ENCODE measurements around the gene GPX4.

GPX4 gene

DNA sequence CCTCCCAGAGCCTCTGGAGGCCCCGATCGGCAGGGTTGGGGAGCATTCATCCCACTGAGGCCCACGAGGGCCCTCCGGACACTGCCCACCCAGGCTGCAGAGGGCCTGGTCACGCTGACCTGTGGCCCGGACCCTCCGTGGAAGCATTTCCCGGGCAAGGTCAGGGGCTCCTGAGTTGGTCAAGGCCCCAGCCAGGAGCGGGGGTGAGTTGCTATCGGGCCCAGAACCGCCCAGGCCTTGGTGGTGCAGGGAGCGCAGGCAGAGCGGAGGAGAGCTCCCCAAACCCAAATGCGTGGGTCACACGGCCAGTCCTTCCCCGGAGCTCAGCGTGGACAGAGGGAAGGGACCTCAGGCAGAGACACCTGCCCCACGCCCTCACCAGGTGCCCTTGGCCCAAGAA, 25.7 kb downstream of the GPX4 start:
- TF ChIP-seq ZNF274 (IDR thresholded peaks at IDR 0.05; ENCODE audit: low read depth, low read length) = no peak
- no peak overlapping the region for H3K4me3 ChIP-seq (ENCODE audit: low read length)

DNA sequence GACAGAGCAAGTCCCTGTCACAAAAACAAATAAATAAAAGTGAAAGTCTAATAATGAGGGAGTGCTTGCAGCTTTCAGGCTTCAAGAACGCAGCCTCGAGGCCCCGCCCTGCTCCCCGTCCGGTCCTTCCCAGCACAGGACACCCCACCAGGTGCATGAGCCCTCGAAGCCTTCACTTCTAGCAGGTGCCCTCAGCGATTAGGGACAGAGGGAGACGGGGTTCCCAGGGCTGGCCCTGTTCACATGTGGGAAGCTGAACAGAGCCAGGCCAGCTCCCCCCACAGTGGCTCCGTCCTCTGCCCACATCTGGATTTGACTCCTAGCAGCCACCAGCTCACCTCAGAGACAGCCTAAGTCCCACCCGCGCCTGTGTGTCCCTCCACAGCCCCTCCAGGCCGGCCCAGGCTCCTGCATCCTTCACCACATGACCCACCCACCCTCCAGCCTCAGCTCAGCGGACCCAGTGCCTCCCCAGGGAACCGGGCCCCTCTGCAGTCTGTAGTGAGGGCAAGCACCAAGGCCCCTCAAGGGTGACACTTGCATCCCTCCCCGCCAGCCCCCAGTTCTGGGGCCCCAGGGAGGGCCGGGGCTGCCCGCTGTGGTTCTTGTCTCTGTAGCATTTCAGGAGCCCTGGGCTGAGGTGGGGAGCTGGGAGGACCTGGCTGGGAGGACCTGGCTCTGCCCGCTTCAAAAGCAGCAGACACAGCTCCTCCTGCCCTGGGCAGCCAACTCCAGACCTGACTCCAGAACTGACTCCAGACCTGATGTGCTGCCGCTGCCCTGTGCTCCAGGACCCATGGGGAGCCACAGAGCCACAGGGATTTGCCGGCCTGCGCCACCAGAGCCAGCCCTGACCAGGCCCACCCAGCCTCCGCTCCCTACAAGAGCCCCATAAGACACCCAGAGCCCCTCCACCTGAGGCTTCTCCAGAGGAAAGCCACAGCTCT, 27.2 kb downstream of the GPX4 start:
- peak overlapping the region; percentile 70; the same call in 1 of the 2 replicates for H3K4me3 ChIP-seq (ENCODE audit: low read length)

DNA sequence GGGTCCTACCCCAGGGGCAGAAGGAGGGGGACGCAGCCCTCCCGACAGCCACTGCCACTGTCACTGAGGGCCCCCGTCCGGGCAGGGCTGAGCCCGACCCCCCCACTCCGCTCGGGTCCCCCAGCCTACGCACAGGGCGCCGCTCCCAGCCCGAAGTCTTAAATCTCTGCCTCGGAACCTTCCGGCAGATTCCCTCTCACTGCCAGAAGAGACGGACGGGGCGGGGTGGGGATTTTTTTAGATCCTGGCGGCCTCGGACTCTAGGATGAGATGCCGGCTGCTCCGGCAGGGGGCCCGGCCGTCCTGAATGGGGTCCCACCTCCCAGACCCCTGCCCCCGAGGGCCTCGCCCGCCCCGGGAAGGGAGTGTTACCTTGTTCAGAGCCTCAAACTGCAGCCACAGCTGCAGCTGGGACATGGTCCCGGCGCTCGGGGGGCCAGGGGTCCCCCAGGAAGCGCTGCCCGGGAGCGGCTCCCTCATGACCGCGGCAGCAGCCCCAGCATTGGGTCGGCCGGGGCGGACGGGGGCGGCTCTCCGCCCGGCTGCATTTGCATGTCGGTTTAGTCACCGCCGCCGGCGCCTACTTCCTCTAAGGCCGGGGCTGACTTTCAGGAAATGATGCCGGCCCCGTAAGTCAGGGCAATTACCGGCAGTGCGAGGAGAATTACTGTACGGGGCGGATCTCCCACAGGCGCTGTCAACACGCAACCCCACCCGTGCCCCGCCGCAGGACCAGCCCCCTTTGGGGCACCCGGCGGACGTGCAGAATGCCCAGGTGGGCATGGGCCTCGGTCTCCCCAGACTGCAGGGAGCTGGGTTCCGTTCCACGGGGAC, 28.1 kb downstream of the GPX4 start:
- H3K4me3 ChIP-seq (ENCODE audit: low read length) = peak overlapping the region; percentile 70; the same call in 1 of the 2 replicates
- no peak for TF ChIP-seq ZNF274 (IDR thresholded peaks at IDR 0.05; ENCODE audit: low read depth, low read length)

More for the DNA sequence above, 27.2 kb downstream of the GPX4 start:
- no peak for TF ChIP-seq ZNF274 (IDR thresholded peaks at IDR 0.05; ENCODE audit: low read depth, low read length)

DNA sequence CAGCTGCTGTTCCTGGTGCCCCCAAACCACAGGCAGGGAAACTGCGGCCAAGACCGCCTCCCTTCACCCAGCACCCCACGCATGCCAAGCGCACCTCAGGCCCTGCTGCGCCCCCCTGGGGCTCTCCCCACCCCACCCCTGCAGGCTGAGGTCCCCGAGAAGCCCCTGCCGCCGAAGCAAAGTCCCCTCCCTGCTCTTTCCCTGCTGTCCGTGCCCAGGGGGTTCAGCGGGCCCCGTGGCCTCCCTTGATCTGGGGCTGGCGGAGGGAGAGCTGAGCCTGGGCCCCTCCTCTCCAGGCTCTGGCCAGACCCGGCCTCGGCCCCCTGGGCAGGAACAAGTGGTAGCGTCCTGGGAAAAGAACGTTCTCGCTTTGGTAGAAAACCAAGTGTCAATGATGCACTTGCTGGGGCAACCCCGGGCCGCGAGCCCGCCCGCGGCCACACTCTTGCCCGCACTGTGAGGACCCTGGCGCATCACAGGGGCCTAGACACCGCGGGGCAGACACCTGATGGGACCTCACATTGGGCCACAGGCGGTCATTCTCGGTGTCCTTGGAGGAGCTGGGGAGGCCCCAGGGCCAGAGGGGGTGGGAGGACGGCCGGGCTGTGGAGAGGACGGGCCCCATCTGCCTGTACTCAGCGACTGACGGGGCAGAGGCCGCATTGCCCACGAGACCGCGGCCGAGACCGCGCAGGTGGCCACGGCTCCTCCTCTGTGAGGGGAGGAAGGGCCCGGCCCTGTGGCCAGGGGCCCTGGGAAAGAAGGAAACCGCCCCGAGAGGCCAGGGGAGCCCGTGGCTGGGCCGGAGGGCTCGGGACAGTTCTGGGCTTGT, 29.0 kb downstream of the GPX4 start:
- H3K4me3 ChIP-seq (ENCODE audit: low read length) = peak overlapping the region; percentile 70; the same call in 1 of the 2 replicates
- TF ChIP-seq ZNF274 (IDR thresholded peaks at IDR 0.05; ENCODE audit: low read depth, low read length) = no peak

DNA sequence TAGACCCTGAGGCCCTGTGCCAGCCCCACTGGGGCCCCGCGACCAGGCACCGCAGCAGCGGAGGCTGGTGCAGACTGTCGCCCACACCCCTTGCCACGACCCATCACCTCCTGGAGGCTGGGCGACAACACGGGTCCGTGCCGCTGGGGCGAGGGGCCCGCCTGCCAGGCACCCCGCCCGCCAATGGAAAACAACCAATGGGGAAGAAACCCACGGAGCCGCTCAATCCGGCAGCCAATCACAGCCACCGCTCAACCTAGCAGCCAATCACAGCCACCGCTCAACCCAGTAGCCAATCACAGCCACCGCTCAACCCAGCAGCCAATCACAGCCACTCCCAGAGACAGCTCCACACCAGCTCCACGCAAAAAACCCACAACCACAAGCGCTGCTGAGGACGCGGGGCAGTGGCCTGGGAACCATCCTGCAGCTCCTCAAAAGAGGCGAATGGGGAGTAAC, 29.7 kb downstream of the GPX4 start:
- no peak overlapping the region for H3K4me3 ChIP-seq (ENCODE audit: low read length)
- TF ChIP-seq ZNF274 (IDR thresholded peaks at IDR 0.05; ENCODE audit: low read depth, low read length) = no peak

- H3K4me3 ChIP-seq (ENCODE audit: low read length) = no peak overlapping the region
- TF ChIP-seq ZNF274 (IDR thresholded peaks at IDR 0.05; ENCODE audit: low read depth, low read length) = no peak
Measured at GRCh38 chr19:1134431-1134830, 30.6 kb downstream of the GPX4 start.

GRCh38 chr19:1135454-1135853, 31.7 kb downstream of the GPX4 start:
- no peak overlapping the region for H3K4me3 ChIP-seq (ENCODE audit: low read length)
- TF ChIP-seq ZNF274 (IDR thresholded peaks at IDR 0.05; ENCODE audit: low read depth, low read length) = no peak

DNA sequence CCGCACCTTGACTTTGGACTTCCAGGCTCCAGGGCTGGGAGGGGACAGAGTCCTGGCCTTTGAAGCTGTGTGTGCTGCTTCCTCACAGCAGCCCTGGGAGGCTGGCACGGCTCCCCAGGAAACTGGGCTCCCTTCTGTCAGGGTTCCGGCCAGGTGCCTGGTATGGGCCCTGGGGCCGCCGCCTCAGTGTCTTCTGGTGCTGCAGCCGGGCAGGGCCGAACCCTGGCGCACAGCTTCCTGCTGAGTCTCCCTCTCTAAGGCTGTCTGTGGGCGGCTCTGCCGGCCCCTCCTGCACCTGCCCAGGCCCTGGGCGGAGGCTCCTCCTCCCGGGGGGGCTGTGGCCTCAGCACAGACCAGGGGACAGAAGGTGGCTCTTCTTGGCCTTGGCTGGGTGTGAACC, 32.4 kb downstream of the GPX4 start:
- TF ChIP-seq ZNF274 (IDR thresholded peaks at IDR 0.05; ENCODE audit: low read depth, low read length) = no peak
- no peak overlapping the region for H3K4me3 ChIP-seq (ENCODE audit: low read length)

GRCh38 chr19:1136621-1137317, 33.0 kb downstream of the GPX4 start:
- no peak for TF ChIP-seq ZNF274 (IDR thresholded peaks at IDR 0.05; ENCODE audit: low read depth, low read length)
- no peak overlapping the region for H3K4me3 ChIP-seq (ENCODE audit: low read length)

DNA sequence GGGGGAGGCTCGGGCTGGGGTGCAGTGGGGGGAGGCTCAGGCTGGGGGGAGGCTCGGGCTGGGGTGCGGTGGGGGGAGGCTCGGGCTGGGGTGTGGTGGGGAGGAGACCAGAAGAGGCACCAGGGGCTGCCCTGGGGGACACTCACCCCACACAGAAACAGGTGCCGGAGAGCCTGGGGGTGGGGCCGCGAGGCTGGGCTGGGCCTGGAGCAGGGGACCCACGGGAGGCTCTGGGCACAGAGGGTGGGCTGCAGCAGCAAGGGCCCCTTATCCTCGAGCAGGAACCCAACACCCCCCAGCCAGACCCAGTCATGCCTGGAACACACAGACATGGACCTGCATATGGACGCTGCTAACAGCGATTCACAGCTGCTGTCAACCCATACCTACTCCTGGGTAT, 34.3 kb downstream of the GPX4 start:
- no peak for TF ChIP-seq ZNF274 (IDR thresholded peaks at IDR 0.05; ENCODE audit: low read depth, low read length)
- no peak overlapping the region for H3K4me3 ChIP-seq (ENCODE audit: low read length)

DNA sequence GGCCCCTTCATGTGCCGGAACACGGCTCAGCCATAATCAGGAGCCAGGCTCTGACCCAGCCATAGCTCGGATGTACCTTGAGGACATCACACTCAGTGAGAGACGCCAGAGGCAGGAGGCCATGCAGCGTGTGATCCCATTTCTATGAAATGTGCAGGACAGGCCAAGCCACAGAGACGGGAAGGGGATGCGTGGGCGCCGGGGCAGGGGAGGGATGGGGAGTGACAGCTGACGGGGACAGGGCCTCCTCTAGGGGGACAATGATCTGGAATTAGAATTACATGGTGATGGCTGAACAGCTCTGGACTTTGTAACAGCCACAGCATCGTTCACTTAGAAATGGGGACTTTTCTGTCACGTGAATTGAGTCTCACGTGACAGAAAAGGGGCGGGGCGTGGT, 35.3 kb downstream of the GPX4 start:
- no peak overlapping the region for H3K4me3 ChIP-seq (ENCODE audit: low read length)
- TF ChIP-seq ZNF274 (IDR thresholded peaks at IDR 0.05; ENCODE audit: low read depth, low read length) = no peak

GRCh38 chr19:1140272-1141027, 36.7 kb downstream of the GPX4 start:
- no peak for TF ChIP-seq ZNF274 (IDR thresholded peaks at IDR 0.05; ENCODE audit: low read depth, low read length)
- H3K4me3 ChIP-seq (ENCODE audit: low read length) = no peak overlapping the region

Data from GM08714 (cell line).